ENCODE results near the gene ZNF385C. TPM values are rescaled to one million over a fixed set of nuclear protein-coding genes. Genes with fewer than 3 reads are reported as not detected.

ZNF385C gene
- polyA plus RNA-seq, 2 of the 4 experiments (the other 2 are of a cell fraction) = 0.13 to 0.61 TPM

GRCh38 chr17:42116705-42117396, 18.6 kb upstream of the ZNF385C start:
- Histone ChIP-seq H3K4me2 (no peak overlapping the region), H3K27ac (no peak overlapping the region; a peak in 1 of 6 replicates), H3K4me3 (no peak overlapping the region), H3K9me3 (no peaks in the 10 kb centered on the region), H3K4me1 (peaks cover 22% of the 10 kb centered on the region)
- FAIRE-seq (peak; percentile 65), ATAC-seq (peak; percentile 55 to 66), DNase-seq (ENCODE audit: low read depth in 1 of 2, low spot score in 1 of 2) (peak; percentile 86 to 89)
- CTCF ChIA-PET = interaction anchor here (0.6 to 39.5 kb wide), 33 partner anchors 7 to 383 kb away, joined by 3 to 658 read pairs (median 4); partner anchors contain the start of genes CNP, DNAJC7, GHDC and HAP1
- WGBS (ENCODE audit: missing lambda C conversion rate) = 26% methylated on average over 18 of the region's 18 CpGs
- POLR2A ChIA-PET = interaction anchor here (0.5 kb wide), 1 partner anchor 341 kb away, joined by 4 read pairs; no protein-coding TSS in a partner anchor
- peak; percentile 90 for TF ChIP-seq CTCF (IDR thresholded peaks at IDR 0.05)
- no peak for TF ChIP-seq RARB (CRISPR knock-in tag; IDR thresholded peaks at IDR 0.05)
- TF ChIP-seq, protein P1, sequence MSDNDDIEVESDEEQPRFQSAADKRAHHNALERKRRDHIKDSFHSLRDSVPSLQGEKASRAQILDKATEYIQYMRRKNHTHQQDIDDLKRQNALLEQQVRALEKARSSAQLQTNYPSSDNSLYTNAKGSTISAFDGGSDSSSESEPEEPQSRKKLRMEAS (IDR thresholded peaks at IDR 0.05) = 0 out of 2 replicates have a peak, but pooled peaks have one; percentile 41
- peak; percentile 91 for TF ChIP-seq SMC3 (IDR thresholded peaks at IDR 0.05)
- peak; percentile 92 to 94 for TF ChIP-seq RAD21 (conservative IDR thresholded peaks at IDR 0.05 in 1 of 2, IDR thresholded peaks at IDR 0.05 in 1 of 2)
- peak in 1 of 2 experiments; percentile 72; a peak in 1 of 4 replicates for TF ChIP-seq CEBPB (IDR thresholded peaks at IDR 0.05)
- no peak for TF ChIP-seq JUN (IDR thresholded peaks at IDR 0.05)

DNA sequence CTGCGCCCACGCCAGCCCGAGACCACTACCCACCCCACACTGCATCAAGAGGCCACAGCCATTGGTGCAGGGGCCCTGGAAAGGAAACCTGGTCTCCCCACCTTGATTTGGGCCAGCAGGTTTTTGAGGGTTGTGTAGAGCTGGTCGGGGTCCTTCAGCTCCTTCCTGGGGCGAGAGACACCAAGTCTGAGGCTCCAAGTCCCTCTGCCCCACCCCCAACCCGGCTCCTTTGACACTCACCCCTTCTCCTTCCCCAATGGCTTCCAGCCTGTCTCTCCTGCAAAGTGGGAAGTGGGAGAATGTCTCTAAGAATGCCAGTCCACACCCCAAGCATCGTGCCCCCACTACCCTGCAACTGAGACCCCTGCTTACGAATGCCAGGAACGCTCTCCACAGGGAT, 15.8 kb upstream of the ZNF385C start:
- CTCF ChIA-PET = interaction anchor here (0.8 to 39.5 kb wide), 10 partner anchors 12 to 413 kb away, joined by 3 to 658 read pairs (median 24); partner anchors contain the start of genes C17orf113, CNP, DNAJC7 and NKIRAS2
- H3K4me1 ChIP-seq = 0 out of 3 replicates have a peak, but pooled peaks cover 9% of the 10 kb centered on the region
- H3K4me2 ChIP-seq = no peak overlapping the region
- H3K9me3 ChIP-seq = no peaks in the 10 kb centered on the region
- WGBS (ENCODE audit: missing lambda C conversion rate) = 93% methylated on average over 9 of the region's 9 CpGs
- no peak for FAIRE-seq
- no peak for ATAC-seq
- POLR2A ChIA-PET = interaction anchor here (0.8 kb wide), 2 partner anchors 94 to 97 kb away, joined by 3 to 4 read pairs; partner anchors contain the start of genes DNAJC7 and NKIRAS2
- H3K4me3 ChIP-seq = no peak overlapping the region
- TF ChIP-seq CBX8 (IDR thresholded peaks at IDR 0.05) = no peak
- TF ChIP-seq, protein P1 (IDR thresholded peaks at IDR 0.05) = no peak
- TF ChIP-seq FOXS1 (CRISPR knock-in tag; IDR thresholded peaks at IDR 0.05) = no peak
- no peak for TF ChIP-seq BHLHE40 (IDR thresholded peaks at IDR 0.05; ENCODE audit: low read depth, low read length)
- no peak for TF ChIP-seq MAZ (IDR thresholded peaks at IDR 0.05; ENCODE audit: borderline replicate concordance, low read depth, low read length)
- TF ChIP-seq EP300 (IDR thresholded peaks at IDR 0.05) = no peak
- TF ChIP-seq, protein P2, sequence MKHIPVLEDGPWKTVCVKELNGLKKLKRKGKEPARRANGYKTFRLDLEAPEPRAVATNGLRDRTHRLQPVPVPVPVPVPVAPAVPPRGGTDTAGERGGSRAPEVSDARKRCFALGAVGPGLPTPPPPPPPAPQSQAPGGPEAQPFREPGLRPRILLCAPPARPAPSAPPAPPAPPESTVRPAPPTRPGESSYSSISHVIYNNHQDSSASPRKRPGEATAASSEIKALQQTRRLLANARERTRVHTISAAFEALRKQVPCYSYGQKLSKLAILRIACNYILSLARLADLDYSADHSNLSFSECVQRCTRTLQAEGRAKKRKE (CRISPR knock-in tag; IDR thresholded peaks at IDR 0.05; ENCODE audit: low read depth) = no peak
- TF ChIP-seq, protein P3, sequence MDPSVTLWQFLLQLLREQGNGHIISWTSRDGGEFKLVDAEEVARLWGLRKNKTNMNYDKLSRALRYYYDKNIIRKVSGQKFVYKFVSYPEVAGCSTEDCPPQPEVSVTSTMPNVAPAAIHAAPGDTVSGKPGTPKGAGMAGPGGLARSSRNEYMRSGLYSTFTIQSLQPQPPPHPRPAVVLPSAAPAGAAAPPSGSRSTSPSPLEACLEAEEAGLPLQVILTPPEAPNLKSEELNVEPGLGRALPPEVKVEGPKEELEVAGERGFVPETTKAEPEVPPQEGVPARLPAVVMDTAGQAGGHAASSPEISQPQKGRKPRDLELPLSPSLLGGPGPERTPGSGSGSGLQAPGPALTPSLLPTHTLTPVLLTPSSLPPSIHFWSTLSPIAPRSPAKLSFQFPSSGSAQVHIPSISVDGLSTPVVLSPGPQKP (IDR thresholded peaks at IDR 0.05; ENCODE audit: low read depth, low read length) = no peak
- no peak for TF ChIP-seq ZSCAN20 (CRISPR knock-in tag; IDR thresholded peaks at IDR 0.05)
- TF ChIP-seq REST (IDR thresholded peaks at IDR 0.05) = no peak
- no peak for TF ChIP-seq KDM1A (IDR thresholded peaks at IDR 0.05; ENCODE audit: low read depth)
- no peak for TF ChIP-seq MAFK (IDR thresholded peaks at IDR 0.05; ENCODE audit: partially characterized antibody)
- TF ChIP-seq POLR2AphosphoS2 (conservative IDR thresholded peaks at IDR 0.05; ENCODE audit: low read length) = no peak
- TF ChIP-seq NPAS2 (CRISPR knock-in tag; IDR thresholded peaks at IDR 0.05; ENCODE audit: borderline replicate concordance) = no peak
- H3K27ac ChIP-seq = no peak overlapping the region
- no peak for DNase-seq (ENCODE audit: low read depth in 1 of 2, low spot score in 1 of 2)
